Vagina (tissue), 2 donors: Measurements from ENCODE around the gene CTNNA3. TPM values are rescaled to one million over a fixed set of nuclear protein-coding genes. Genes with fewer than 3 reads are reported as not detected.

Experiments
- DNase-seq, 2 donors: peaks; one replicate each; pipeline ENCODE4 v3.0.0-alpha.2; 2017; ENCODE audit errors: extremely low spot score in 2 of 2
- H3K27ac ChIP-seq: fragments of 200-600 bp; sonication (generic); one replicate; pipeline ENCODE4 v1.5.1; 2019
- H3K27me3 ChIP-seq: fragments of 200-600 bp; sonication (generic); one replicate; pipeline ENCODE4 v1.5.1; 2019
- H3K36me3 ChIP-seq, 2 donors: fragments of 200-600 bp; sonication (generic); one replicate each; pipeline ENCODE4 v1.5.1; 2017 to 2019
- H3K4me1 ChIP-seq: fragments of 200-600 bp; sonication (generic); one replicate; pipeline ENCODE4 v1.5.1; 2019
- H3K4me3 ChIP-seq, 2 donors: fragments of 200-600 bp; sonication (generic); 1 replicate in 1 of 2; 2 replicates in 1 of 2; pipeline ENCODE4 v1.5.1; 2016 to 2019
- H3K9me3 ChIP-seq: fragments of 200-600 bp; sonication (generic); one replicate; pipeline ENCODE4 v1.5.1; 2019
- POLR2A ChIP-seq, 2 donors: fragments of 450-650 bp; IDR thresholded peaks; one replicate each; pipeline ENCODE4 v1.6.1; 2017; ENCODE audit warnings: antibody characterized with exemption in 2 of 2, mild to moderate bottlenecking in 2 of 2, moderate library complexity in 2 of 2
- POLR2AphosphoS5 ChIP-seq, 2 donors: sonication (generic); formaldehyde crosslinking; IDR thresholded peaks; one replicate each; pipeline ENCODE4 v1.9.0; 2017; ENCODE audit warnings: antibody characterized with exemption in 2 of 2, mild to moderate bottlenecking in 2 of 2, low read depth in 1 of 2; ENCODE audit not compliant: insufficient read depth in 1 of 2
- intact Hi-C: fragments of 100-400 bp; cut with DNase I; formaldehyde crosslinking; loops from one replicate; pipeline ENCODE4 v1.15.1; 2023
- total RNA-seq: library from RNA; depleted of rRNA; stranded (reverse); fragments of >200 nt; gene quantifications from one replicate; pipeline ENCODE4 v1.2.3, GENCODE V29; 2016
- TF ChIP-seq, protein P1 (sequence below), 3 experiments: fragments of 450-650 bp in 2 of 3; fragments of 200-600 bp in 1 of 3; sonication (generic) in 1 of 3; IDR thresholded peaks; one replicate each; pipeline ENCODE4 v1.5.1; 2017 to 2019; ENCODE audit warnings: antibody characterized with exemption in 3 of 3, mild to moderate bottlenecking in 2 of 3, moderate library complexity in 2 of 3

CTNNA3 gene
- total RNA-seq, 1 donor from 2014 or later: 0.98 TPM

DNA sequence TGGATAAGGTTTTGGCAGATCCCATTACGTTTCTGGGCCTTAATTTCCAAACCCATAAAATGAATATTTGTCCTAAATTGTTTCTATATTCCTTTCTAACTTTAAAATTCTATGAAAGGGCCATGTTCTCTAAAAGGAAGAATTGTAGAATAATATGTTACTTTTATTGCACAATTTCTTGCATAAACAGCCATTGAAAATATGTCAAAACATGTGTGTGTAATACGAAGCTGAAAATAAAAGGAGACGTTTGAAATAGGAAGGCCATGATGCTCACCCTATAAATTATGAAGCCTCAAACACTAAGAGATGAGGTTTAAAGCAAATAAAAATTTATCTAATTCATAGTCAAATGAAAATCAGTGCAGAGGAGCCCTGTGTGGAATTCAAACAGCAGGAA, 915.2 kb downstream of the CTNNA3 start:
- H3K27ac ChIP-seq: no peak overlapping the region
- H3K9me3 ChIP-seq: no peaks in the 10 kb centered on the region
- intact Hi-C loops: no loop called here
- no peak for DNase-seq
- no peaks in the 10 kb centered on the region for H3K36me3 ChIP-seq
- H3K4me3 ChIP-seq: no peak overlapping the region
- no peaks in the 10 kb centered on the region for H3K4me1 ChIP-seq
- H3K27me3 ChIP-seq: no peaks in the 10 kb centered on the region
- no peak for TF ChIP-seq POLR2AphosphoS5 (IDR thresholded peaks at IDR 0.05; ENCODE audit: insufficient read depth in 1 of 2, low read depth in 1 of 2)
- no peak for TF ChIP-seq POLR2A (IDR thresholded peaks at IDR 0.05)
- TF ChIP-seq, protein P1, sequence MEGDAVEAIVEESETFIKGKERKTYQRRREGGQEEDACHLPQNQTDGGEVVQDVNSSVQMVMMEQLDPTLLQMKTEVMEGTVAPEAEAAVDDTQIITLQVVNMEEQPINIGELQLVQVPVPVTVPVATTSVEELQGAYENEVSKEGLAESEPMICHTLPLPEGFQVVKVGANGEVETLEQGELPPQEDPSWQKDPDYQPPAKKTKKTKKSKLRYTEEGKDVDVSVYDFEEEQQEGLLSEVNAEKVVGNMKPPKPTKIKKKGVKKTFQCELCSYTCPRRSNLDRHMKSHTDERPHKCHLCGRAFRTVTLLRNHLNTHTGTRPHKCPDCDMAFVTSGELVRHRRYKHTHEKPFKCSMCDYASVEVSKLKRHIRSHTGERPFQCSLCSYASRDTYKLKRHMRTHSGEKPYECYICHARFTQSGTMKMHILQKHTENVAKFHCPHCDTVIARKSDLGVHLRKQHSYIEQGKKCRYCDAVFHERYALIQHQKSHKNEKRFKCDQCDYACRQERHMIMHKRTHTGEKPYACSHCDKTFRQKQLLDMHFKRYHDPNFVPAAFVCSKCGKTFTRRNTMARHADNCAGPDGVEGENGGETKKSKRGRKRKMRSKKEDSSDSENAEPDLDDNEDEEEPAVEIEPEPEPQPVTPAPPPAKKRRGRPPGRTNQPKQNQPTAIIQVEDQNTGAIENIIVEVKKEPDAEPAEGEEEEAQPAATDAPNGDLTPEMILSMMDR (IDR thresholded peaks at IDR 0.05): no peak

DNA sequence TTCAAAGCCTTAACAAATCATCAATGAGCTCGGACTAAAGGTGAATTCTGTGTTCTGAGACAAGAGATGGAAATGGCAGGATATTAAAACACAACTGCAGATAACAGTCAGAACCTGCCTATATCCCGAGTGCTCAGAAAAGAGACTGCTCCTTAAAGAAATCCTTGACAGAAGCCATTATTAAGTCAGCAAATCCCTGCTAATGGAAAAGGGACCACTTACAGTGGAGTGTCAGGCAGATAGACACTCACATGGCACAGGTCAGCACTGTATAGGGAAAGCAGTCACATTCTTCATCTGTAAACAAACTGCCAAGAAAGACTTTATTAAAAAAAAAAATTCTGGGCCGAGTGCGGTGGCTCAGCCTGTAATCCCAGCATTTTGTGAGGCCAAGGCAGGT, 917.6 kb downstream of the CTNNA3 start:
- TF ChIP-seq, protein P1 (IDR thresholded peaks at IDR 0.05): no peak
- TF ChIP-seq POLR2A (IDR thresholded peaks at IDR 0.05): no peak
- no peak for DNase-seq
- Histone ChIP-seq H3K9me3 (no peaks in the 10 kb centered on the region), H3K36me3 (no peaks in the 10 kb centered on the region), H3K4me1 (no peaks in the 10 kb centered on the region), H3K4me3 (no peak overlapping the region), H3K27ac (no peak overlapping the region), H3K27me3 (no peaks in the 10 kb centered on the region)
- intact Hi-C loops: no loop called here

DNA sequence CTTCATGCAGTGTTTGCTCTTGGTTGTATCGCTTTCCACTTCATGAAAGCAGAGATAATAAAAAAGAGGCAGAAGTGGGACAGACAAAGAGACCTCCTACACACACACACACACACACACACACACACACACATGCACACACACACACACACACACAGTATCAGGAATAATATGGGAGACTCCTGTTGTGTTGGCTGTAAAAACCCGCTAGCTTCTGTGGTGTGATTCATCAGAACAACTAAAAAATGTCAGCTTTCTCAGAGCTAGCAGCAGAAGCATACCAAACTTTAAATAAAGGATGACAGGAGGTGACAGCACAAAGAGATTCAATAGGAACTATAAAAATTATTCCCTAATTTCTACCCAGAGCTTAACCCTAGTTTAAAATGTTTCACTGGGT, 918.3 kb downstream of the CTNNA3 start:
- TF ChIP-seq, protein P1 (IDR thresholded peaks at IDR 0.05): no peak
- TF ChIP-seq POLR2AphosphoS5 (IDR thresholded peaks at IDR 0.05; ENCODE audit: insufficient read depth in 1 of 2, low read depth in 1 of 2) (no peak), POLR2A (IDR thresholded peaks at IDR 0.05) (no peak)
- no peak for DNase-seq
- Histone ChIP-seq H3K9me3 (no peaks in the 10 kb centered on the region), H3K36me3 (no peaks in the 10 kb centered on the region), H3K27me3 (no peaks in the 10 kb centered on the region), H3K4me3 (no peak overlapping the region), H3K27ac (no peak overlapping the region), H3K4me1 (no peaks in the 10 kb centered on the region)
- intact Hi-C loops: no loop called here

DNA sequence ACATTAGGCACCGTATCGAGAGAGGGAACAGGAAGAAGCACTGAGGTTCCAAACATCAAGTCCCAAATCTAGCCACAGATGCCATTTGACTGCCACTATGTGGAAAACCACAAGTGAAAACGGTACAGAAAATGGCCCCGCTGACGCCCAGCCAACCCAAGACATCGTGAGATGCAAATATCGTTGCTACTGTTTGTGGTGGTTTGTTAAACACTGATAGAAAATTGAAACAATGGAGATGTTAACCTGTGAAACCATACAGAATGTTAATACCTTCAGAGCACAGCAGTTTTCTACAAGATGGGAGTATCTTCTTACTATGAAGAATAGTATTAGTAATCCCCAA, 922.5 kb downstream of the CTNNA3 start:
- no peak for TF ChIP-seq POLR2AphosphoS5 (IDR thresholded peaks at IDR 0.05; ENCODE audit: insufficient read depth in 1 of 2, low read depth in 1 of 2)
- TF ChIP-seq, protein P1 (IDR thresholded peaks at IDR 0.05): no peak
- TF ChIP-seq POLR2A (IDR thresholded peaks at IDR 0.05): no peak
- intact Hi-C loops: no loop called here
- H3K9me3 ChIP-seq: no peaks in the 10 kb centered on the region
- no peaks in the 10 kb centered on the region for H3K4me1 ChIP-seq
- no peaks in the 10 kb centered on the region for H3K27me3 ChIP-seq
- H3K27ac ChIP-seq: no peak overlapping the region
- H3K4me3 ChIP-seq: no peak overlapping the region
- DNase-seq: no peak
- H3K36me3 ChIP-seq: no peaks in the 10 kb centered on the region

DNA sequence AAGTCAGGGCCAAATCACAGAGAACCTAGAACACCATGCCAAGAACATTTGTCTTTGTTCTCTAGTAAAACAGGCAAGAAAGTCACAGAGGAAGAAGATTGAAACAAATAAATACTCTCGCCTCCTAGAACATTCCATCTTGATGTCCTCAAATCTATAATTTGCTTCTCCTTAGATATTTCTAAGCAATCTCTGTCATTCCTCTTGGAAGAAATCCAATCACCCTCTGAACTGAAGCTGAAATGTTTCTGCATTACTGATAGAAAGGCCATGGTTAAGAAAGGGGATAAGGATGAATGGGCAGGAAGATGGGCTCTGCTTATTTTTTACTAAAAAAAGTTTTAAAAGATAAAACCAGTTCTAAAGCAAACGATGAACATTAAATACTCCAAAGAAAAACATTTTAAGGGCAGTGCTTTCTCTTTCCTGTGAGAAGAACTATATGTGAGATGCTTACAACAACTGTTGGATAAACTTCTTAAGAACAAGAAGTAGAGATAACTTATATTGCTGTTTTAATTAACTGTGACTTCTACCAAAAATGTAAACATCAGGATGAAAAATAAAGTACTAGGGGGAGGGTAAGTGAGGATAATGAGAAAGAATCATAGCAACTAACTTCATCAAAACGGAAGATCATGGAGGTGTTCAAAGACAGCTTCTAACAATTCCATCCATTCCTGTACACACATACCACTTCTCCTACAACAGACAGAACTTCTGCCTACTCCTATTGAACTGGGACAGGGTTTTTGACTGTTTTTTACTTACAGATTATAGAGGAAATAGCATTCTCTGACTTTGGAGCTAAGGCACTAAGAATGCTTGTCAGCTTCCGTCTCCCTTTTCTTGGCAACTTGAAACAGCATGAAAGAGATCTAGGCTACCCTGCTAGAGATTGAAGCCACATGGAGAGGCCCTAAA, 923.2 kb downstream of the CTNNA3 start:
- TF ChIP-seq, protein P1 (IDR thresholded peaks at IDR 0.05): no peak
- TF ChIP-seq POLR2AphosphoS5 (IDR thresholded peaks at IDR 0.05; ENCODE audit: insufficient read depth in 1 of 2, low read depth in 1 of 2) (no peak), POLR2A (IDR thresholded peaks at IDR 0.05) (no peak)
- Histone ChIP-seq H3K36me3 (no peaks in the 10 kb centered on the region), H3K27me3 (no peaks in the 10 kb centered on the region), H3K27ac (no peak overlapping the region), H3K9me3 (no peaks in the 10 kb centered on the region), H3K4me3 (no peak overlapping the region), H3K4me1 (no peaks in the 10 kb centered on the region)
- intact Hi-C loops: no loop called here
- DNase-seq: no peak
